Naive B cell (primary cell): ENCODE measurements around the gene IL1RAPL1. TPM values are rescaled to one million over a fixed set of nuclear protein-coding genes. Genes with fewer than 3 reads are reported as not detected.
A peak's percentile ranks its signal among the peaks of the same experiment; 100 is the strongest.
"Not testable (repeated sequence)": the region's sequence is repeated elsewhere in the genome, so short reads cannot be mapped to it uniquely, and the experiment has no call there.

Source experiments
- ATAC-seq, 2 donors: fragments of 150-1000 bp; cut with Tn5 transposase; 2 replicates each; pipeline ENCODE4 v1.10.0; 2021; ENCODE audit warnings: low read depth in 2 of 2, mild to moderate bottlenecking in 2 of 2, moderate library complexity in 2 of 2
- DNase-seq: peaks from one replicate; pipeline ENCODE4 v3.0.0; 2022
- H3K27ac Mint-ChIP-seq, 6 donors: one replicate each; pipeline ENCODE4 v1.8.0; 2020 to 2022; ENCODE audit warnings: mild to moderate bottlenecking in 6 of 6, mixed read lengths in 6 of 6, moderate library complexity in 5 of 6, inconsistent platforms in 2 of 6
- H3K27me3 Mint-ChIP-seq, 3 donors: one replicate each; pipeline ENCODE4 v1.8.0; 2021 to 2022; ENCODE audit warnings: mixed read lengths in 3 of 3, mild to moderate bottlenecking in 1 of 3
- H3K36me3 Mint-ChIP-seq, 2 donors: one replicate each; pipeline ENCODE4 v1.8.0; 2020 to 2022; ENCODE audit warnings: mixed read lengths in 2 of 2, inconsistent platforms in 1 of 2, mild to moderate bottlenecking in 1 of 2
- H3K4me1 Mint-ChIP-seq, 3 donors: one replicate each; pipeline ENCODE4 v1.8.0; 2020 to 2022; ENCODE audit warnings: mixed read lengths in 3 of 3, inconsistent platforms in 1 of 3, mild to moderate bottlenecking in 1 of 3, moderate library complexity in 1 of 3
- H3K4me3 Mint-ChIP-seq, 8 donors: one replicate each; pipeline ENCODE4 v1.8.0; 2020 to 2022; ENCODE audit warnings: mild to moderate bottlenecking in 8 of 8, mixed read lengths in 8 of 8, moderate library complexity in 8 of 8, inconsistent platforms in 2 of 8
- H3K9me3 Mint-ChIP-seq, 7 donors: one replicate each; pipeline ENCODE4 v1.8.0; 2020 to 2022; ENCODE audit warnings: mixed read lengths in 7 of 7, mild to moderate bottlenecking in 5 of 7, inconsistent platforms in 2 of 7, moderate library complexity in 1 of 7
- polyA plus RNA-seq, 6 donors: library from polyadenylated mRNA; unstranded; fragments of 300-500 nt; fragmentation: Illumina TruSeq; gene quantifications; one replicate each; pipeline ENCODE4 v1.2.3, GENCODE V29; 2021; ENCODE audit warnings: low read depth in 6 of 6

The IL1RAPL1 gene
- polyA plus RNA-seq, 6 donors from 2014 or later = not detected

- H3K4me1 Mint-ChIP-seq = no peaks in the 10 kb centered on the region
These were observed 457.4 kb downstream of the IL1RAPL1 start for GRCh38 chrX:29044423-29045184.

GRCh38 chrX:29065477-29065876 is 478.2 kb downstream of the IL1RAPL1 start:
- ATAC-seq (no peak), DNase-seq (no peak)
- H3K4me1 Mint-ChIP-seq = no peaks in the 10 kb centered on the region
- H3K4me3 Mint-ChIP-seq = no peak overlapping the region
- peaks cover 0 to 6% (median 3%) of the 10 kb centered on the region in 7 donors for H3K9me3 Mint-ChIP-seq
- H3K27me3 Mint-ChIP-seq = no peaks in the 10 kb centered on the region
- no peak overlapping the region for H3K27ac Mint-ChIP-seq
- no peaks in the 10 kb centered on the region for H3K36me3 Mint-ChIP-seq

More at GRCh38 chrX:29044423-29045184, 457.4 kb downstream of the IL1RAPL1 start:
- H3K27me3 Mint-ChIP-seq = no peaks in the 10 kb centered on the region
- ATAC-seq (no peak), DNase-seq (no peak)
- no peaks in the 10 kb centered on the region for H3K36me3 Mint-ChIP-seq
- H3K4me3 Mint-ChIP-seq = no peak overlapping the region
- peaks cover 0 to 4% (median 2%) of the 10 kb centered on the region in 7 donors for H3K9me3 Mint-ChIP-seq
- no peak overlapping the region for H3K27ac Mint-ChIP-seq

GRCh38 chrX:29066516-29066915 is 479.3 kb downstream of the IL1RAPL1 start:
- DNase-seq = no peak
- Mint-ChIP-seq H3K36me3 (no peaks in the 10 kb centered on the region), H3K27me3 (no peaks in the 10 kb centered on the region), H3K9me3 (peaks cover 0 to 11% (median 3%) of the 10 kb centered on the region in 7 donors), H3K4me1 (no peaks in the 10 kb centered on the region), H3K4me3 (no peak overlapping the region), H3K27ac (no peak overlapping the region)
- ATAC-seq = no peak

GRCh38 chrX:29067351-29067750 is 480.1 kb downstream of the IL1RAPL1 start:
- Mint-ChIP-seq H3K36me3 (no peaks in the 10 kb centered on the region), H3K9me3 (peaks cover 0 to 12% (median 3%) of the 10 kb centered on the region in 7 donors), H3K27ac (no peak overlapping the region), H3K4me3 (no peak overlapping the region), H3K4me1 (no peaks in the 10 kb centered on the region), H3K27me3 (no peaks in the 10 kb centered on the region)
- ATAC-seq (no peak), DNase-seq (no peak)

- H3K27me3 Mint-ChIP-seq = no peaks in the 10 kb centered on the region
- no peak overlapping the region for H3K4me3 Mint-ChIP-seq
- no peaks in the 10 kb centered on the region for H3K36me3 Mint-ChIP-seq
- ATAC-seq (no peak), DNase-seq (no peak)
- H3K9me3 Mint-ChIP-seq = peaks cover 0 to 7% (median 0%) of the 10 kb centered on the region in 7 donors
- no peak overlapping the region for H3K27ac Mint-ChIP-seq
- no peaks in the 10 kb centered on the region for H3K4me1 Mint-ChIP-seq
These were observed 484.5 kb downstream of the IL1RAPL1 start for GRCh38 chrX:29071525-29072320.

GRCh38 chrX:29082558-29082957 is 495.3 kb downstream of the IL1RAPL1 start:
- ATAC-seq (no peak), DNase-seq (no peak)
- H3K9me3 Mint-ChIP-seq = peaks cover 0 to 10% (median 4%) of the 10 kb centered on the region in 7 donors
- H3K36me3 Mint-ChIP-seq = no peaks in the 10 kb centered on the region
- H3K27ac Mint-ChIP-seq = no peak overlapping the region
- H3K27me3 Mint-ChIP-seq = no peaks in the 10 kb centered on the region
- H3K4me1 Mint-ChIP-seq = no peaks in the 10 kb centered on the region
- no peak overlapping the region for H3K4me3 Mint-ChIP-seq

GRCh38 chrX:29083823-29084222 is 496.6 kb downstream of the IL1RAPL1 start:
- Mint-ChIP-seq H3K36me3 (no peaks in the 10 kb centered on the region), H3K27me3 (no peaks in the 10 kb centered on the region), H3K9me3 (peaks cover 0 to 7% (median 3%) of the 10 kb centered on the region in 7 donors), H3K4me3 (no peak overlapping the region), H3K27ac (no peak overlapping the region), H3K4me1 (no peaks in the 10 kb centered on the region)
- no peak for DNase-seq
- ATAC-seq = no peak

- Mint-ChIP-seq H3K4me3 (no peak overlapping the region), H3K9me3 (peaks cover 0 to 3% (median 0%) of the 10 kb centered on the region in 7 donors), H3K27me3 (no peaks in the 10 kb centered on the region), H3K4me1 (no peaks in the 10 kb centered on the region), H3K27ac (no peak overlapping the region), H3K36me3 (no peaks in the 10 kb centered on the region)
- no peak for ATAC-seq
- DNase-seq = no peak
These were observed 503.6 kb downstream of the IL1RAPL1 start for GRCh38 chrX:29090811-29091210.

- Mint-ChIP-seq H3K36me3 (no peaks in the 10 kb centered on the region), H3K27ac (no peak overlapping the region), H3K27me3 (no peaks in the 10 kb centered on the region), H3K4me1 (no peaks in the 10 kb centered on the region), H3K4me3 (no peak overlapping the region), H3K9me3 (peaks cover 0 to 19% (median 5%) of the 10 kb centered on the region in 7 donors)
- no peak for DNase-seq
- ATAC-seq = no peak
These were observed 520.0 kb downstream of the IL1RAPL1 start for GRCh38 chrX:29107231-29107630.

GRCh38 chrX:29110041-29110440 is 522.8 kb downstream of the IL1RAPL1 start:
- Mint-ChIP-seq H3K36me3 (no peaks in the 10 kb centered on the region), H3K4me3 (no peak overlapping the region), H3K4me1 (no peaks in the 10 kb centered on the region), H3K27me3 (no peaks in the 10 kb centered on the region), H3K27ac (no peak overlapping the region), H3K9me3 (peaks cover 0 to 7% (median 0%) of the 10 kb centered on the region in 7 donors)
- ATAC-seq (no peak), DNase-seq (no peak)

- no peaks in the 10 kb centered on the region for H3K36me3 Mint-ChIP-seq
- H3K4me1 Mint-ChIP-seq = no peaks in the 10 kb centered on the region
- H3K27ac Mint-ChIP-seq = peak overlapping the region in 1 of 6 donors; percentile 7
- H3K4me3 Mint-ChIP-seq = no peak overlapping the region
- peaks cover 0 to 4% (median 0%) of the 10 kb centered on the region in 7 donors for H3K9me3 Mint-ChIP-seq
- no peak for DNase-seq
- no peak for ATAC-seq
- no peaks in the 10 kb centered on the region for H3K27me3 Mint-ChIP-seq
These were observed 526.0 kb downstream of the IL1RAPL1 start for GRCh38 chrX:29113221-29113620.

- H3K4me3 Mint-ChIP-seq, H3K4me1 Mint-ChIP-seq, DNase-seq, H3K27ac Mint-ChIP-seq, ATAC-seq, H3K36me3 Mint-ChIP-seq, H3K9me3 Mint-ChIP-seq, H3K27me3 Mint-ChIP-seq: not testable (repeated sequence)
These were observed 535.6 kb downstream of the IL1RAPL1 start for GRCh38 chrX:29122817-29123216.

GRCh38 chrX:29130905-29131304 is 543.7 kb downstream of the IL1RAPL1 start:
- H3K4me1 Mint-ChIP-seq = no peaks in the 10 kb centered on the region
- H3K36me3 Mint-ChIP-seq = no peaks in the 10 kb centered on the region
- no peaks in the 10 kb centered on the region for H3K27me3 Mint-ChIP-seq
- H3K27ac Mint-ChIP-seq = no peak overlapping the region
- DNase-seq (no peak), ATAC-seq (no peak)
- peaks cover 0 to 6% (median 0%) of the 10 kb centered on the region in 7 donors for H3K9me3 Mint-ChIP-seq
- H3K4me3 Mint-ChIP-seq = no peak overlapping the region

- Mint-ChIP-seq H3K4me3 (no peak overlapping the region), H3K27ac (peak overlapping the region in 1 of 6 donors; percentile 39), H3K4me1 (no peaks in the 10 kb centered on the region), H3K9me3 (no peaks in the 10 kb centered on the region), H3K36me3 (no peaks in the 10 kb centered on the region), H3K27me3 (no peaks in the 10 kb centered on the region)
- no peak for ATAC-seq
- DNase-seq = no peak
These were observed 549.7 kb downstream of the IL1RAPL1 start for GRCh38 chrX:29136904-29137303.
